Panc1 (cell line): ENCODE results near the gene LMF1. TPM values are rescaled to one million over a fixed set of nuclear protein-coding genes. Genes with fewer than 3 reads are reported as not detected.

Experiments
- ATAC-seq: fragments of 200-7000 bp; cut with Tn5 transposase; 2 replicates; pipeline ENCODE4 v1.9.1; 2020; ENCODE audit warnings: mild to moderate bottlenecking, moderate library complexity
- BruUV-seq: library from RNA; stranded (reverse); fragments of 400-500 nt; replicated peaks from 2 replicates; lab custom pipeline; 2021; lab: Mats Ljungman, UMichigan
- CTCF ChIA-PET: fragments of 300-600 bp; sonication (Branson Sonifier 250); formaldehyde crosslinking; loops from one replicate; lab custom pipeline; 2022; ENCODE audit warnings: antibody characterized with exemption; lab: Charles Lee
- POLR2A ChIA-PET: fragments of 300-600 bp; sonication (Branson Sonifier 250); formaldehyde crosslinking; loops from one replicate; lab custom pipeline; 2022; ENCODE audit warnings: antibody characterized with exemption; lab: Charles Lee
- DNase-seq: peaks from one replicate; pipeline ENCODE4 v3.0.0-alpha.2; 2010; ENCODE audit warnings: low read depth, low spot score
- H3K27ac ChIP-seq: 2 replicates; pipeline ENCODE4 v1.5.1; 2011; ENCODE audit warnings: mild to moderate bottlenecking, low read length, inconsistent platforms
- H3K27me3 ChIP-seq: fragments of 200-500 bp; sonication (Bioruptor generic); 2 replicates; pipeline ENCODE4 v1.6.0; 2014; ENCODE audit warnings: low read length, inconsistent platforms; ENCODE audit not compliant: control insufficient read depth, insufficient read depth
- H3K36me3 ChIP-seq: fragments of 200-500 bp; sonication (Bioruptor generic); 2 replicates; pipeline ENCODE4 v1.5.1; 2014; ENCODE audit warnings: inconsistent platforms, mild to moderate bottlenecking, low read length, moderate library complexity; ENCODE audit not compliant: control insufficient read depth, insufficient read depth
- H3K4me1 ChIP-seq: 2 replicates; pipeline ENCODE4 v1.5.1; 2011; ENCODE audit warnings: inconsistent platforms, mild to moderate bottlenecking, low read length, moderate library complexity; ENCODE audit not compliant: control insufficient read depth, insufficient read depth
- H3K4me3 ChIP-seq, 2 experiments: 2 replicates each; pipeline ENCODE4 v1.5.1; 2011 to 2012; ENCODE audit warnings: low read depth in 2 of 2, low read length in 2 of 2, mild to moderate bottlenecking in 2 of 2, inconsistent platforms in 1 of 2, moderate library complexity in 1 of 2
- H3K9me3 ChIP-seq: fragments of 200-500 bp; sonication (Bioruptor generic); 2 replicates; pipeline ENCODE4 v1.5.1; 2014; ENCODE audit warnings: low read depth, mild to moderate bottlenecking, inconsistent platforms, low read length, moderate library complexity; ENCODE audit not compliant: control insufficient read depth, insufficient read depth
- POLR2AphosphoS5 ChIP-seq: IDR thresholded peaks from 2 replicates; pipeline ENCODE4 v1.6.1; 2012; ENCODE audit warnings: mild to moderate bottlenecking, low read depth, low read length, moderate library complexity
- SIN3A ChIP-seq: IDR thresholded peaks from 2 replicates; pipeline ENCODE4 v1.6.1; 2012; ENCODE audit warnings: low read depth, mild to moderate bottlenecking, low read length, moderate library complexity, borderline replicate concordance; ENCODE audit not compliant: insufficient read depth
- TCF7L2 ChIP-seq: IDR thresholded peaks from 2 replicates; pipeline ENCODE4 v1.6.1; 2011; ENCODE audit warnings: mild to moderate bottlenecking, low read depth, low read length, inconsistent platforms
- in situ Hi-C: cut with HindIII; loops from 2 replicates; pipeline ENCODE4 v1.10.0; 2016; ENCODE audit warnings: low sequenced_read_pairs, low pct_unique_long_range_greater_than_20kb
- intact Hi-C: fragments of 100-400 bp; cut with micrococcal nuclease; formaldehyde crosslinking; loops from one replicate; pipeline ENCODE4 v1.10.0; 2022; ENCODE audit not compliant: unreplicated experiment
- total RNA-seq: library from RNA; stranded (reverse); gene quantifications from one replicate; pipeline ENCODE4 v1.2.1, GENCODE V29; 2021; ENCODE audit not compliant: unreplicated experiment
- TF ChIP-seq, protein P1 (sequence below), 2 experiments: IDR thresholded peaks; 2 replicates each; pipeline ENCODE4 v1.6.1; 2011 to 2012; ENCODE audit warnings: low read depth in 2 of 2, control low read depth in 1 of 2, low read length in 1 of 2, mild to moderate bottlenecking in 1 of 2, moderate library complexity in 1 of 2; ENCODE audit not compliant: insufficient read depth in 1 of 2
- TF ChIP-seq, protein P2 (sequence below): fragments of 450-650 bp; IDR thresholded peaks from 2 replicates; pipeline ENCODE4 v1.5.1; 2017; ENCODE audit warnings: mild to moderate bottlenecking

The LMF1 gene
- total RNA-seq, 1 experiment from 2014 or later: 24.3 TPM

DNA sequence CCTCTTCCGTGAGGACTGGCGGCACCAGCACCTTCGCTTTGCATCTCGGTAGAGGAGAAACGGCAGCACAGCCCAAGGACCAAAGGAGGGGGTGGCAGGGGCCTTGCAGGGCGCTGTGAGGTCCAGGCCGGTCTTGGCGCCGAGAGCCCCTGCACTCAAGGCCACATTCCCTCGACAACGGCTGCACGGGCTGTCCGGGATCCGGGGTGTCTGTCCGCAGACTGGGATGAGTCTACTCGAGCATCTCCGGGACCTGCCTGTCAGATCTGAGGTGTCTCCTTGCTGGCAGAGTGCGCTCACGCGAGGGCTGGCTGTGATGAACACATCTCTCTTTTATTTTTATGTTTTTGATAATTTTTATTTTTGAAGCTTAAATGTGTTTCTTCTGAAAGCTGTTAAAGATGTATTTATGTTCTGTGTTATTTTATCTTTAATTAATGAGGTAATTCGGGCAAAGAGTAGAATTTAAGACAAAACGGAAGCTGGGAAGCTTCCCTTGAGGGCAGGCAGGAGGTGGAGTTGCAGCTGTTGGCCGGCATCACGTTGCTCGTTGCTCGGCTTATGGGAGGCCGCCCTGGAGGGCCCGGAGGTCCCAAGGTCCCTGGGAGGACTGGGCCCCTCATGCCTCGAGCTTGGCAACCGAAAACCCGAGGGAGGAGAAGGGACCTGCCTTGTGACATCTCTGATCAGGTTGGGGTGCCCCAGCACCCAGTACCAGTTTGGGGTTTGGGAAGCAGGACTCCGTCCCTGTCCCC is 15.0 kb upstream of the LMF1 start:
- DNase-seq: no peak
- ATAC-seq: no peak
- TF ChIP-seq TCF7L2: no peak
- TF ChIP-seq, protein P1, sequence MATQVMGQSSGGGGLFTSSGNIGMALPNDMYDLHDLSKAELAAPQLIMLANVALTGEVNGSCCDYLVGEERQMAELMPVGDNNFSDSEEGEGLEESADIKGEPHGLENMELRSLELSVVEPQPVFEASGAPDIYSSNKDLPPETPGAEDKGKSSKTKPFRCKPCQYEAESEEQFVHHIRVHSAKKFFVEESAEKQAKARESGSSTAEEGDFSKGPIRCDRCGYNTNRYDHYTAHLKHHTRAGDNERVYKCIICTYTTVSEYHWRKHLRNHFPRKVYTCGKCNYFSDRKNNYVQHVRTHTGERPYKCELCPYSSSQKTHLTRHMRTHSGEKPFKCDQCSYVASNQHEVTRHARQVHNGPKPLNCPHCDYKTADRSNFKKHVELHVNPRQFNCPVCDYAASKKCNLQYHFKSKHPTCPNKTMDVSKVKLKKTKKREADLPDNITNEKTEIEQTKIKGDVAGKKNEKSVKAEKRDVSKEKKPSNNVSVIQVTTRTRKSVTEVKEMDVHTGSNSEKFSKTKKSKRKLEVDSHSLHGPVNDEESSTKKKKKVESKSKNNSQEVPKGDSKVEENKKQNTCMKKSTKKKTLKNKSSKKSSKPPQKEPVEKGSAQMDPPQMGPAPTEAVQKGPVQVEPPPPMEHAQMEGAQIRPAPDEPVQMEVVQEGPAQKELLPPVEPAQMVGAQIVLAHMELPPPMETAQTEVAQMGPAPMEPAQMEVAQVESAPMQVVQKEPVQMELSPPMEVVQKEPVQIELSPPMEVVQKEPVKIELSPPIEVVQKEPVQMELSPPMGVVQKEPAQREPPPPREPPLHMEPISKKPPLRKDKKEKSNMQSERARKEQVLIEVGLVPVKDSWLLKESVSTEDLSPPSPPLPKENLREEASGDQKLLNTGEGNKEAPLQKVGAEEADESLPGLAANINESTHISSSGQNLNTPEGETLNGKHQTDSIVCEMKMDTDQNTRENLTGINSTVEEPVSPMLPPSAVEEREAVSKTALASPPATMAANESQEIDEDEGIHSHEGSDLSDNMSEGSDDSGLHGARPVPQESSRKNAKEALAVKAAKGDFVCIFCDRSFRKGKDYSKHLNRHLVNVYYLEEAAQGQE (IDR thresholded peaks at IDR 0.05; ENCODE audit: insufficient read depth in 1 of 2, low read depth in 2 of 2, low read length in 1 of 2): no peak
- no peak for TF ChIP-seq SIN3A
- no peak for TF ChIP-seq POLR2AphosphoS5
- H3K27ac ChIP-seq: no peak overlapping the region
- BruUV-seq: no TSS peak
- POLR2A ChIA-PET: no interaction called here
- H3K4me3 ChIP-seq: no peak overlapping the region
- in situ Hi-C loops (no loop called here), intact Hi-C loops (no loop called here)
- no peaks in the 10 kb centered on the region for H3K4me1 ChIP-seq
- CTCF ChIA-PET: no interaction called here
- H3K27me3 ChIP-seq: no peaks in the 10 kb centered on the region
- H3K9me3 ChIP-seq: no peaks in the 10 kb centered on the region
- H3K36me3 ChIP-seq: no peaks in the 10 kb centered on the region

DNA sequence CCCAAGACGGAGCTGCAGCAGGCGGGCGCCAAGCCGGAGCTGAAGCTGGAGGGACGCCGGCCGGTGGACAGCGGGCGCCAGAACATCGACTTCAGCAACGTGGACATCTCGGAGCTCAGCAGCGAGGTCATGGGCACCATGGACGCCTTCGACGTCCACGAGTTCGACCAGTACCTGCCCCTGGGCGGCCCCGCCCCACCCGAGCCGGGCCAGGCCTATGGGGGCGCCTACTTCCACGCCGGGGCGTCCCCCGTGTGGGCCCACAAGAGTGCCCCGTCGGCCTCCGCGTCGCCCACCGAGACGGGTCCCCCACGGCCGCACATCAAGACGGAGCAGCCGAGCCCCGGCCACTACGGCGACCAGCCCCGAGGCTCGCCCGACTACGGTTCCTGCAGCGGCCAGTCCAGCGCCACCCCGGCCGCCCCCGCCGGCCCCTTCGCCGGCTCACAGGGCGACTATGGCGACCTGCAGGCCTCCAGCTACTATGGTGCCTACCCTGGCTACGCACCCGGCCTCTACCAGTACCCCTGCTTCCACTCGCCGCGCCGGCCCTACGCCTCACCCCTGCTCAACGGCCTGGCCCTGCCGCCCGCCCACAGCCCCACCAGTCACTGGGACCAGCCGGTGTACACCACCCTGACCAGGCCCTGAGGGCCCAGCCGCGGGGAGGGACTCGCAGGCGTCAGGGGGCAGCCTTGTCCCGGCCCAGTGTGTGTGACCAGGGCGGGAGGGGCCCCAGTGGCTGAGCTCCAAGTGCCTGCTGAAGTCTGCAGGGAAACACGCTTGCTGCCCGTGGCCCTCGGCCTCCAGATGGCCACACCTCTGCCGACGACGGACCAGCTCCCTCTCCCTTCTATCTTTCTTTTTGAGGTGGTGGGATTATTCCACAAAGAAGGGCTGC is 14.2 kb upstream of the LMF1 start:
- ATAC-seq: no peak
- TF ChIP-seq, protein P2, sequence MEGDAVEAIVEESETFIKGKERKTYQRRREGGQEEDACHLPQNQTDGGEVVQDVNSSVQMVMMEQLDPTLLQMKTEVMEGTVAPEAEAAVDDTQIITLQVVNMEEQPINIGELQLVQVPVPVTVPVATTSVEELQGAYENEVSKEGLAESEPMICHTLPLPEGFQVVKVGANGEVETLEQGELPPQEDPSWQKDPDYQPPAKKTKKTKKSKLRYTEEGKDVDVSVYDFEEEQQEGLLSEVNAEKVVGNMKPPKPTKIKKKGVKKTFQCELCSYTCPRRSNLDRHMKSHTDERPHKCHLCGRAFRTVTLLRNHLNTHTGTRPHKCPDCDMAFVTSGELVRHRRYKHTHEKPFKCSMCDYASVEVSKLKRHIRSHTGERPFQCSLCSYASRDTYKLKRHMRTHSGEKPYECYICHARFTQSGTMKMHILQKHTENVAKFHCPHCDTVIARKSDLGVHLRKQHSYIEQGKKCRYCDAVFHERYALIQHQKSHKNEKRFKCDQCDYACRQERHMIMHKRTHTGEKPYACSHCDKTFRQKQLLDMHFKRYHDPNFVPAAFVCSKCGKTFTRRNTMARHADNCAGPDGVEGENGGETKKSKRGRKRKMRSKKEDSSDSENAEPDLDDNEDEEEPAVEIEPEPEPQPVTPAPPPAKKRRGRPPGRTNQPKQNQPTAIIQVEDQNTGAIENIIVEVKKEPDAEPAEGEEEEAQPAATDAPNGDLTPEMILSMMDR: no peak
- TF ChIP-seq, protein P1 (IDR thresholded peaks at IDR 0.05; ENCODE audit: insufficient read depth in 1 of 2, low read depth in 2 of 2, low read length in 1 of 2): no peak
- TF ChIP-seq TCF7L2 (no peak), SIN3A (no peak), POLR2AphosphoS5 (no peak)
- no peaks in the 10 kb centered on the region for H3K9me3 ChIP-seq
- H3K36me3 ChIP-seq: no peaks in the 10 kb centered on the region
- H3K4me1 ChIP-seq: no peaks in the 10 kb centered on the region
- H3K27me3 ChIP-seq: no peaks in the 10 kb centered on the region
- no peak overlapping the region for H3K27ac ChIP-seq
- CTCF ChIA-PET: no interaction called here
- in situ Hi-C loops: no loop called here
- BruUV-seq: no TSS peak
- POLR2A ChIA-PET: no interaction called here
- no peak for DNase-seq
- no peak overlapping the region for H3K4me3 ChIP-seq
- intact Hi-C loops: no loop called here
